HPDE6-E6E7 (cell line): ENCODE results near the gene NFIX.
A peak's percentile ranks its signal among the peaks of the same experiment; 100 is the strongest.
"Not testable (repeated sequence)": the region's sequence is repeated elsewhere in the genome, so short reads cannot be mapped to it uniquely, and the experiment has no call there.

Source experiments
- DNase-seq: peaks from one replicate; pipeline ENCODE4 v3.0.0; 2011; ENCODE audit warnings: missing footprints; ENCODE audit errors: extremely low spot score

The NFIX gene

DNA sequence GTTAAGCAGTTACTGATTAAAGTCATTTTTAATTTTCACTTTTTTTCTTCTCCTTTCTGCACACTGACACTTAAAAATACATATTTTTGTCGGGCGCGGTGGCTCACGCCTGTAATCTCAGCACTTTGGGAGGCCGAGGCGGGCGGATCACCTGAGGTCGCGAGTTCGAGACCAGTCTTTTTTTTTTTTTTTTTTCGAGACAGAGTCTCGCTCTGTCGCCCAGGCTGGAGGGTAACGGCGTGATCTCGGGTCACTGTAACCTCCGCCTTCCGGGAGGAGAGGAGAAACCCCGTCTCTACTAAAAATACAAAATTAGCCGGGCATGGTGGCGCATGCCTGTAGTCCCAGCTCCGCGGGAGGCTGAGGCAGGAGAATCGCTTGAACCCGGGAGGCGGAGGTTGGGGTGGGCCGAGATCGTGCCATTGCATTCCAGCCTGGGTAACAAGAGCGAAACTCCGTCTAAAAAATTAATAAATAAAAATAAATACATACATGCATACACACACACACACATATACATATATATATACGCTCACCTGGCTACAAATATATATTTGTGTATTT is 37.8 kb upstream of the NFIX start:
- DNase-seq = not testable (repeated sequence)

DNA sequence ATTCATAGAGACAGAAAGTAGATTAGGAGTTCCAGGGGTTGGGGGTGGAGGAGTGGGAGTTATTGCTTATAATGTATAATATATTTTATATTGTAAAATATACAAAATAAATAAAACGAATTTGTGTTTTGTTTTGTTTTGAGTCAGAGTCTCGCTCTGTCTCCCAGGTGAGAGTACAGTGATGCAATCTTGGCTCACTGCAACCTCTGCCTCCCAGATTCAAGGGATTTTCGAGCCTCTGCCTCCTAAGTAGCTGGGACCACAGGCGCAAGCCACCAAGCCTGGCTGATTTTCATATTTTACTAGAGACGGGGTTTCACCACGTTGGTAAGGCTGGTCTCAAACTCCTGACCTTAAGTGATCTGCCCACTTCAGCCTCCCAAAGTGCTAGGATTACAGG is 35.8 kb upstream of the NFIX start:
- no peak for DNase-seq

DNA sequence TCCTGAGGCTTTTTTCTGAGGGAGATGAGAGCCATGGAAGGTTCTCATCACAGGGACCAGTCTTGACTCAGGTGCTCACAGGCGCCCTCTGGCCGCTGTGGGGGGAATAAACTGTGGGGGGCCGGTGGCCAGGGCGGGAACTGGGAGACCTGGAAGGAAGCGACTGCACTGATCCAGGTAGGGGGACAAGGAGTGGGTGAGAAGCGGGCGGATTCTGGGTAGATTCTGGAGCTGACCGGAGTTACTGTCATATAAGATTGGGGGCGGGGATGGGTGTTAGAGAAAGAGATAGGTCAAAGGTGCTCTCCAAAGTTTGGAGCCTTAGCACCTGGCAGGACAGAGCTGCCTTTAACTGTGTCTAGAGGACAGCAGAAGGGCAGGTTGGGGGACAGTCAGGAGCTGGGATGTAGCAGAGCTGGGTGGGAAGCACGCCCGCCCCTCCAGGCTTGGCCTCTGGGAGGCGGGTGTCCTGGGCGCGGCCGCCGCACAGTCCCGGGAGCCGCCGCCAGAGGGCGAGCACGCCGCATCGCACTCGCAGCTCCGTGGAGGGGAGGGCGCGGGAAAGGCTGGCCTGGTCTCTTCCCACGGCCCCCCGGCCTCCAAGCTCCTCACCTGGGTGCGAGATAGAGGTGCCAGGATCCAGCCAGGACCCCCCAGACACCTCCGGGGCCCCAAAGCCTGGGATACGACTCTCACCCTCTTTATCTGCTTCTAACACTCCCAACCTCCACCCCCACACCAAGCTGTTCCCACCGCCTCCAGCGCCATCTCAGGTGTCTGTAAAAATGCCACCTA is 30.1 kb upstream of the NFIX start:
- peak; percentile 66 for DNase-seq

- DNase-seq = no peak
Measured at GRCh38 chr19:12965812-12966135, 29.5 kb upstream of the NFIX start.

GRCh38 chr19:12967907-12968306 is 27.4 kb upstream of the NFIX start:
- no peak for DNase-seq

DNA sequence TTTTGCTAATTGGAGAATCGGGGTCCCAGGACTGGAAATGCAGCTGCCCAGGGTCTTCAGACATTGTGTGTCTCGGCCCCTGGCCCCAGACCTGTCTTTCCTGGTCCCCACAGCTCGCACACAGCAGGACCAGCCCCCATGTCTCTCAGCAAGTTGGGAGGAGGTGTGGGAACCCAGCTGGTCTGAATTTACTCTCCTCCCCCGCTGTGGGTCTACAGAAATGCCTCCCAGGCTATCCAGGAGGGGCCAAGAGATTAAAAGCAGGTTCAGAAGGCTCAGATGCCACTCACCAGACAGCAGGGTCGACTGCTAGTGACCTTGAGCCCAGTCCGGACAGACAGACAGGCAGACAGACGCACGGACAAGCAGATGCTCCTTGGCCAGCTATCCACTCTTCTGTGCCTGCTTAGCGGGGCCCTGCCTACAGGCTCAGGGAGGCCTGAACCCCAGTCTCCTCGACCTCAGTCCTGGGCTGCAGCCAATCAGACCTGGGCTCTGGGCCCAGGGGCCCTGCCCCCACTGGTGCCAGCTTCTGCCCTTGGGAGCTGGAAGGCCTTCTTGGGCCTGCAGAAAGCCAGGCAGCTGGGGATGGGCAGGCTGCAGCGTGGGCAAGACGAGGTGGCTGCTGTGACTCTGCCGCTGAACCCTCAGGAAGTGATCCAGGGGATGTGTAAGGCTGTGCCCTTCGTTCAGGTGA is 25.8 kb upstream of the NFIX start, which contains the start of gene DAND5:
TSS of gene DAND5 (plus strand) at position 285 of the 697 bp plus-strand sequence. CDS start at position 370, 85 bp downstream.
- no peak for DNase-seq

- no peak for DNase-seq
Measured at GRCh38 chr19:12970070-12970820, 25.0 kb upstream of the NFIX start.

GRCh38 chr19:12973236-12973635 is 22.0 kb upstream of the NFIX start:
- DNase-seq = no peak

DNA sequence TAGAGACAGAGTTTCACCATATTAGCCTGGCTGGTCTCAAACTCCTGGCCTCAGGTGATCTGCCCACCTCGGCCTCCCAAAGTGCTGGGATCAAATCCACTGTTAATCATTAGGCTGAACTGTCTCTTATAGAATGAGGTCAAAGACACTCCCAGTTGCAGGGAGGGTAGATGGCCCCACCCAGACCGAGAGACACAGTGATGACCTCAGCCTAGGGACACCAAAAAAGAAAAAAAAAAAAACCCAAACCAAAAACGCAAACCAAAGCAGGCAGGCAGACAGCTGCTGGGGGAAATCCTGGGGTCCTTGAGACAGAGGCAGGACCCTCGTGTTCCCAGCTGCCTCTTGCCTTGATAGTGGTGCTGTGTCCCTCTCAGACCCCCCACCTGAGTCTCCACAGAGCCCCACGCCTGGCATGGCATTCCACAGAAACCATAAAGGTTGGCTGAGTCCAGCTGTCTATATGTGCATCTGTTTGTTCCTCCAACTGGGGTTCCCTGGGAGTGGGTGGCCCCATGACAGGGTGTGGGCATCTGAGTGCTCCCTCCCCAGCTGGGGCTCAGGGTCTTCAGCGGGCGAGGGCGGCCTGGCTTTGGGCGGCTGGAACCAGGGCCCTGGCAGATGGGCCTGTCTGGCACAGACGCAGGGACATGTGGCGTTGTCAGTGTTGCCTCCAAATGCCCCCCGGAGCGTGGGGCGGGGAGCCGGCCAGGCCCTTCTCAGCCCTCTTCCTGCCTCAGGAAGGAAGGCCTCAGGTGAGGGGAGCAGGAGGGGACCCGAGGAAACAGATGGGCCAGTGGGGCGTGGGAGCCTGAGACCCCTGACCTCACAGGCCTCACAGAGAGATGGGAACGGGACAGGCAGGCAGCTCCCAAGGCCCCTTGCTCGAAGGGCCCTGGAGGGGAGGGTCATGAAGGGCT is 20.7 kb upstream of the NFIX start:
- no peak for DNase-seq

- no peak for DNase-seq
Measured at GRCh38 chr19:12975221-12975741, 20.0 kb upstream of the NFIX start.

DNA sequence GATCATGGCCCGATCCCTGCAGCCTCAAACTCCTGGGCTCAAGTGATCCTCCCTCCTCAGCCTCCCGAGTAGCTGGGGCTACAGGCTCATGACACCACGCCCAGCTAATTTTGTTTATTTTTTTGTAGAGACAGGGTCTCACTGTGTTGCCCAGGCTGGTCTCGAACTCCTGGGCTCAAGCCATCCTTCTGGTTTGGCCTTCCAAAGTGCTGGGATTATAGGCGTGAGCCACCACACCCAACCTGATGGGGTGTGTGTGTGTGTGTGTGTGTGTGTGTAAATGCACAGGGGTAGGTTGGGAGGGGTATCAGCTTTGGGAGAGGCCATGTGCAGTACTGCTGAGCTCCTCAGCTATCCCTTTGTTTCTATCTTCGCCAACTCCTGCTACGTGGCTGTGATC is 19.2 kb upstream of the NFIX start:
- DNase-seq = not testable (repeated sequence)

GRCh38 chr19:12979974-12980373 is 15.3 kb upstream of the NFIX start:
- no peak for DNase-seq

DNA sequence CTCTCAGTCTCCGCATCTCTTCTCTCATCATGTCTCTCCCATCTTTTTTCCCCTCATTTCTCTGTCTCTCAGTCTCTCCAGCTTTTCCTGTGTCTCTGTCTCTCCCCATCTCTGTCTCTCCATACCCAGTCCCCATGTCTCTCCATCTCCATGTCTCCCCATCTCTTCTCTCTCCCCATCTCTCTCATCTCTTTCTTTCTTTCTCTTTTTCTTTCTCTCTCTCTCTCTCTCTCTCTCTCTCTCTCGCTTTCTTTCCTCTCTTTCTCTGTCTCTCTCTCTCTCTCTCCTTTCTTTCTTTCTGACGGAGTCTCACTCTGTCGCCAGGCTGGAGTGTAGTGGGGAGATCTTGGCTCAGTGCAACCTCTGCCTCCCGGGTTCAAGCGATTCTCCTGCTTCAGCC is 12.6 kb upstream of the NFIX start:
- no peak for DNase-seq

- no peak for DNase-seq
Measured at GRCh38 chr19:12983091-12983490, 12.2 kb upstream of the NFIX start.

GRCh38 chr19:12983542-12984142 is 11.6 kb upstream of the NFIX start:
- peak; percentile 66 for DNase-seq

- no peak for DNase-seq
Measured at GRCh38 chr19:12984143-12984627, 11.1 kb upstream of the NFIX start.

- DNase-seq = no peak
Measured at GRCh38 chr19:12984683-12985048, 10.6 kb upstream of the NFIX start.

GRCh38 chr19:12985049-12985776 is 10.1 kb upstream of the NFIX start:
- no peak for DNase-seq

DNA sequence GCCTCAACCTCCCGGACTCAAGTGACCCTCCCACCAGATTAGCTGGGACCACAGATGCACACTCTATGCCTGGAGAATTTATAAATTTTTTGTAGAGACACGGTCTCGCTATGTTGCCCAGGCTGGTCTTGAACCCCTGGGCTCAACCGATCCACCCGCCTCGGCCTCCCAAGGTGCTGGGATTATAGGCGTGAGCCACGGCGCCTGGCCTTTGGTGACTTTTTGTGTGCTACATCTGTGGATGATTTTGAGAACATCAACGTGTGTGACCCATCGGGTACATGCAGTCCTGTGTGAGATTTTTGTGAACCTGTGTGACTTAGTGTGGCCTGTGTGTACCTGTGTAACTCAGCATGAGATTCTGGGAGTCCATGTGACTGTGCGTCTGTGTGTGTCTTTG is 8.5 kb upstream of the NFIX start:
- DNase-seq = no peak

DNA sequence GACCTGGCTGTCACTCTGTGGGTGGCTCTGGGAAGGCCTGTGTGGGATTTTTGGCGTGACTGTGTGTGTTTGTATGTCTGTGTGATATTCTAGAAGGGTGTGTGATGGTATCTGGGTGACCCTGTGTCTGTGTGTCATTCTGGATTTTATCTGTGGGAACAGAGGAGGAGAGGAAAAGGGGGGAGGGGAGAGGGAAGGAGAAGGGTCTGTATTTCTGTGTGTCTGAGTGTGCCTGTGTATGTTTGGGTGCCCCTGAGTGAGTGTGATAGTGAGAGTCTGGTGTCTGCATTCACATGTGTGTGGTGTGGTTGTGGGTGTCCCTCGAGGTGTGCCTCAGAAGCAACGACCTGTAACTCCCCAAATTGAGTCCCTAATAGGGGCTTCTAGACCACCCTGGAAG is 8.1 kb upstream of the NFIX start:
- no peak for DNase-seq
